GM18907 (cell line): Measurements from ENCODE around the gene CDC42BPA.

Source experiments
- ATAC-seq: cut with Tn5 transposase; IDR thresholded peaks from one replicate; pipeline ENCODE4 v1.9.1; 2021; ENCODE audit warnings: mild to moderate bottlenecking, moderate library complexity; ENCODE audit not compliant: unreplicated experiment

Gene CDC42BPA

DNA sequence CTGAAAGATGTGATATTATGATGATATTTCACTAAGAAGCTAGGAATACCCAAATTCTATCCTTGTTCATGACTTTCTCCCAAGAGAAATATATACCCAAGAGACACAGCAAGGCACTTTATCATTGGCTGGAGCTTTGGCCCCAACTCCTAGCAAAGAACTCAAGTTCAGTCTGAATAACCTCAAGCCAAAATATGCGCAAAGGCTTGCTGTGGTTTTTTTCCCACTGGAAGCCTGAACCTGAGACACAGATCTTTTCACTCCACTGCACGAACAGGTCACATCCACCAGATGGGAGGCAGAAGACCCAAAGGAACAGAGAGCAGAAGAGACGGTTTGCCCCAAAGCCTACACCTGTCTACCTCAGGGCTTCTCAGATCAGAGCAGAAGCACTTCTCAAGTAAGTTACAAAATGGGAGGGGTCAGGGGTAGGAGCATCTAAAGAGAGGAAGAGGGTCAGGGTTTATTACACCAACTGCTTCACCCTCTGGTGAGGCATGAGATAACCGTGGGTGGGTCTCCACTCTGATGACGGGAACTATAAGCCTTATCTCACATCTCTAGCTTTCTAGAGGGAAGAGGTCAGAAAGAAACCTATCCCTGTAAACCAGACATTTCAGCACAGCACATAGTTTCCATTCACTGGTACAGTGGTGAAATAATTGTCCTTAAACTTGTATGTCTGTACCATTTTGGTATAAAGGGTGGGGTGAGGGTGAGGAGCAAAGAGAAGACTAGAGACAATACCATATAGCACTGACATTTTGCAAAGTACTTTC is 17.1 kb upstream of the CDC42BPA start:
- no peak for ATAC-seq

DNA sequence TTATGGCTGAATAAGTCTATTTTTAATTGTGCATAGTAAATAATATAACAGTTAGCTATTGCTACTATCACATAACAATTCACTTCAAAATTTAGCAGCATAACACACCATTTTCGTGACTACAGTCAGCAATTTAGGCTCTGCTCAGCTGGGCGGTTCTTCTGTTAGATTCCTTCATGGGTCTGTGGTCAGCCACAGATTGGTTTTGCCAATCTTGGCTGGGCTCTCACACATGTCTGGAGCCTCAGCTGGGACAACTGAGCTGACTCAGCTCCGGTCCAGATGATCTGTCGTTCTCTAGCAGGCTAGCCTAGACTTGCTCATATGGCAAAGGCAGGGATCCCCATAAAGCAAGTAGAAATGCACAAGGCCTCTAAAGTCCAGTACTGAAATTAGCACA is 15.1 kb upstream of the CDC42BPA start:
- no peak for ATAC-seq

DNA sequence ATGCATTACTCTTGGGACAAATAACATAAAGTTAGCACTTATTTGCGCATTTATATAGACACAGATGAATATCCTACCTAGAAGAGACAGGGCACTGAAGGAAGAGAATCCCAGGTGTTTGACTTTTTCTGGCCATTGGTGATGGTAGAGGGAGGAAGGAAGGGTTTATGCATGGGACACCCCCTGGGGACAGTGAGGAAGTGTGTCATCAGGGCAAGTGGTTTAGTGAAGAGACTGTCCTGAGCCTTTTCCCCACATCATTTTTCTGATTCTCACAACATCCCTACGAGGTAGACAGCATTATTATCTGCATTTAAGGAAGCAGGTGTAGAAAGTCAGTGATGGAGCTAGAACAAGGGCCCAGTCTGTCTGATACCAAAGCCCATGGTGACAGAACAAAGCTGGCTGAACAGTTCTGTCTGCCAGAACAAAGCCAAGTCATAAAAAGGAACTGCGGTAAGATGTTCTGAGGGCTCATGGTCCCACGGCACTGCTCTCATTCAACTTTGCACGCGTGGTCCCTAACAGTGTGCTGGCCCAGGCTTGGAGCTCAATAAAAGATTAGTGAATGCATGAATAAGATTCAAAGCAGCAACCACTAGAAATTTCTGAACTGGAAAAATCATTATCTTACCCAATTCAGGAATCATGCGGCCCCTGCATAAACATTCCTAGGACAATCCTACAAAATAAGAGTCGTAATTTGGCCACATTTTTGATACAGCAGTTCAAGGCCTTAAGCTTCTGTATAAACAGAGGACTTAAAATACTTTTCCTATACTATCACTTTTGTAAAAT is 12.2 kb upstream of the CDC42BPA start:
- no peak for ATAC-seq

DNA sequence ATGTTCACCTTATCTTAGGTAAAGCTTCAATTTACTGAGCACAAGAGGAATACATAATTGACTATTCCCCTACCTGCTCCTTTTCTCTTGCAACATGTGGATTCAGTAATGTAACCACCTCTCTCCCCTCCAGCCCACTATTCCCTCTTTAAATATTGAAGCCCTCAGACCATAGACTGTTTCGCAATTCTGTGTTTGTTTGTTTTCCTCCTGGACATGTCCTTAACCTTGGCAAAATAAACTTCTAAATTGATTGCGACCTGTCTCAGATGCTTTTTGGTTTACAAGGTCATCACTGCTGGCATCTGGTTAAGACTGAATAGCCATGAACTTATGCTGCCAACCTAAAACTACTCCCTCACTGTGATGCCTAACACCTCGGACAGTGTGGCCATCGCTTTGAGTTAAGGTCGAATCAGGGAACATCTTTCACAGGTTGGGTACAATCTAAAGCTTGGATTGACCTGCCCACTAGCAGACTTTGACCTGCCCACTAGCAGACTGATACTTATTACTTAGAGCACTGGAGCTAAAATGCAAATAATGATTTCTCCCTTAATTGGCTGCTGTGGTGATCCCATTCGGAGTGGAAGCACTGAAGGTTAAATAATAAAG is 10.2 kb upstream of the CDC42BPA start:
- ATAC-seq: no peak

DNA sequence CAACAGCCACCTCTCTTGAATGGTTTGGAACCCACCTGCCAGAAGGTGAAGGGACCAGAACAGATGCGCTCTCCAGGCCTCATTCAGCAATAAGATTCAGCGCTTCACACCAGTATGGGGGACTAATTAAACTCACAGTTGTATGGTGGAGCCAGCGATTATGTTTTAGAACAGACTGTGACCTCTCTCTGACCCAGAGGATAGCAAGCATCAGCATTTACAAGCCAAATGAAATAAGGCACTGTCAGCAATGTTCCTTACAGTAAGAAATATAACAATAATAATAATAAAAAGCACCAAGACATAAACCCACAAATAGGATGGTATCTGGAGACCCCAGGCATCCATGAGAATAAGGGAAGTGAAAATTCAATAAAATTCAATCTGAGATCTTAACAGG is 6.9 kb upstream of the CDC42BPA start:
- ATAC-seq: no peak

DNA sequence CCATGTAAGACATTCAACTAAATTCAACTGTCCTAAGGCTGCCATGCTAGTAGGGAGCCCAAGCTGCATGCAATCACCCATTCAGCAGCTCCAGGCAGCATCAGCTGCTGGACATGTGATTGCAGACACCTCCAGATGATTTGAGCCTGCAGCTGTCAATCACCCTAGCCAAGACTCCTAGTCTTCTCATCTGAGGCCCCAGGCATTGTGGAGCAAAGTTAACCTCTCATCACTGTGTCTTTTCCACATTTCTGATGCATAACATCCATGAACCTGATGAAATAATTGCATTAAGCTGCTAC is 5.6 kb upstream of the CDC42BPA start:
- no peak for ATAC-seq

DNA sequence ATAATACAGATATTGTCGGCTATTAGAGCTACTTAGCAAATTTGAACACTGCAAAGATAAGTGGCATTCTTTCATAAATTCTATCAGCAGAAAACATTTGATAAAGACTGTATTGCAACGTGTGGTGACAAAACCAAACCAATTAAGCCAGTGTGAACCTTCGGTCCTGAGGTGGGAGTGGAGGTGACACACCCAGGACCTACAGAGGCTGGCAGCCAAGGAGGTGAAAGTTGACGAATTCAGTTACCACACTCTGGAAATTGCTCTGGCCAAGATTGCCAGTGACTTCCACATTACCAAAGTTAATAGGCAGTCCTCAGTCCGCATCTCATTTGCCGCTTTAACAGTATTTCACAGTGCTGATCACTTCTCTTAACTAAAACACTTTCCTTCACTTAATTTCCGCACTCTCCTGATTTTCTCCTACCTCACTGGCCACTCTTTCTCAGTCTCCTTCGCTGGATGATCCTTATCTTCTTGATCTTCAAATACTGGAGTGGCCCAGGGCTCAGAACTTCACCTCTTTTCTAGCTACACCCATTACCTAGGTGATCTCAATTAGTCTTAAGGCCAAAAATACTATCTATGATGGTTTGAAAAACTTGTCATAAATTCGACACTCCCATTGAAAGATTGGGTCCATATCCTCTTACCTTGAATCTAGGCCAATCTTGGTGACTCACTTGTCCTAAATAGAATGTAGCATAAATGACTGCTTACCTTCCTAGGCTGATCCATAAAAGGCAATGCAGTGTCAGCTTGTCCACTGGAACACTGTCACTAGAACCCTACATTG is 5.1 kb upstream of the CDC42BPA start:
- no peak for ATAC-seq

DNA sequence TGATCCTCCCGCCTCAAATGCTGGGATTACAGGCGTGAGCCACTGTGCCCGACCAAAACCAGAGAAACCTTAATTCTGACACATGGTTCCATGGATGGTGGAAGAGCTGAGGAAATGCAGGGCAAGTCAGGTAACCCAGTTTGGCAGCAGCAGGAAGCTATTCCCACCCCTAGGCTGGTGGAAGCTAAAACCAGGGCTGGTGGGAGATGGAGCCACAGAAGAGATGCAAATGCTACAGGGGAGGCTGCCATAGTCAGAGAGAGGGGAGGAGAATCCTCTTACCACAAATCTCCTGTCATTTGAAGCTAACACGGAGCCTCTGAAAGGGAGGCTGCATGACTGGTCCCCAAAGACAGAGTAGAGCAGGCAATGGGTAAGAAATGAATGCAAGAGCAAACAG is 4.1 kb upstream of the CDC42BPA start:
- ATAC-seq: no peak

DNA sequence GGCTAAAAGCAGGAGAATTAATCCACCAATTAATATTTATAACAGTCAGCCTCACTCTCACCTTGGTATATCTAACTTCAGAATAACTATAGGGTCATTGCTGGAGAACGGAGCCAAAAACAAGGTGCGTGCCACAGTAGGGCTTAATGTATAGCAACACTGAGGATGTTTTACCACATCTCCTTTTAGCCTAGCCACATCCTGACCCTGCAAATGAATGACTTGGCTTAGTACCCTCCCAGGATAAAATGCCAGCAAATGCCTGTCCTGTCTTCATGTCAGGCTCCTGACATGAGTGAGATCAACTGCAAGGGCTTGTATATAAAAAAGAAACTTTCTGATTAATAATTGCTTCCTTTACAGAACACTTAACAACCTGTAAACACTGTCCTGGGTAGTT is 2.7 kb upstream of the CDC42BPA start:
- ATAC-seq: peak; percentile 46

DNA sequence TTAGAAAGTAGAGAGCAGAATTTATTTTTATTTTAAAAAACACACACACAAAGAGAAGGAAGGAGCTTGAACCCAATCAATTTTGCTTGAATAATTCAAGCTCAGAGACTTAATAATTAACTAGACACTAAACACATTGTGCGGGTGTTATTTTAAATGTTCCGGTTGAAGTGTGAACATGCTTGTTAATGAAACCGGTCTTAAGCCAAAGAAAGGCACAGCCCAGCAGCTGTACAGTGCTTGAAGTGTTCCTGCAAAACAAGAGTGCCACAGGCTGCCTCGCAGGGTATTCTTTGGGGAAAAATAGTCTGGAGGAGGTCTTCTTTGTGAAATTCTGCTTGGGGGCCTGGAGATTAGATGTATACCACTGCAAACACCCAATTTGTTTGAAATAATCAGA is 2.2 kb upstream of the CDC42BPA start:
- no peak for ATAC-seq

DNA sequence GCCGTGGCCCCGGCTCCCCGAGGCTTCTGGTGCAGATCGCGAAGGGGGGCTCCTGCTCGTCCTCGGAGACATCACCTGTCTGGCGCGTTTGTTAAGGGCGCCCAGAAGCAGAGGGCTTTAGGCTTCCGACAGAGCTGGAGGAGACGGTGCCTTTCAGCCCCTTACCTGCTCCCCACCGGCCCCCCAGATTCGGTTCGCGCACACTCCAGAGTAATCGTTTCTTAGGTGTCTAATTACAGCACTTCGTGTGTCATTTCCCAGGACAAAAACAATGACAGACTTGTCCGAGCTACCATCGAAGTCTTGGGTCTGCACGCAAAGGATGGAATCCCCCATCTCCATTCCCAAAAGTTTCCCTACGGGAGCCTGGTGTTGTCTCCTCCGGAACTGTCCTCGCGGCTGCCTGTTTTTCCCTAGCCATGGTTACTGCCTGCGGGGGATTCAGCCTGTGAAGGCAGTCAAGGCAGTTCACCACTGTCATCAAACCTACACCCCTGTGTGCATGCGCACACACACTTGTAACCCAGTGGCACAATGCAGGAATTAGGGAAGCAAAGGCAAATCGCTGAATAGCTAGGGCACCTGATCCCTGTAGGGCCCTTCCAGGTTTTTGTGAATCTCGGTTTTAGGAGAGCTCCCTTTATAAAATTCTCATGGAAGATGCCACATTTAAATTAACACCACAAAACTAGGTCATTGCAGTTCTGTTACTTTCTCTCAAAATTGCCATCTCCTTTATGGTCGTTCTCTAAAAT is 738 bp upstream of the CDC42BPA start:
- ATAC-seq: no peak

DNA sequence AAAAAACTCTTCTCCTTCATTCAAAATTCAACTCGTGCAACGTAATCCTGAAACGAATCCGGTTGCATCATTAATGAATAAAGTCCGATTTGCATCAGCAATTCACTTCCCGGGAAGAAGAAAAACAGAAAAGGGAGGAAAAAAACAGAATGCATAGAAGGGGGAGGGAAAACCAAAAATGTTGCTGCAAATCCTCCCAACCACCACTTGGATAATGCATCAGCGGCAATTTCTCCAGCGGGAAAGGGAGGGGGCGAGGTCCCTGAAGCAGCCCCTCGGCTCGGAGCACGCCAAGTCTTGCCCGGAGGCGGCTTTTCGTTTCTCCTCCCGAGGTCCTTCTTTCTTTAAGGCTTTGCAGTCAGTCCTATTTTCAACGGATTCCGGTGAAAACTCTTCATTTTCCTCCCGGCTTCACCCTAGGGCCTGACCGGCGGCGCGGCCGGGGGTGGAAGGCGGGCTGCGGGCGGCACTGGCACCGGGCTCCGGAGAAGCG is 723 bp downstream of the CDC42BPA start:
- ATAC-seq: no peak

DNA sequence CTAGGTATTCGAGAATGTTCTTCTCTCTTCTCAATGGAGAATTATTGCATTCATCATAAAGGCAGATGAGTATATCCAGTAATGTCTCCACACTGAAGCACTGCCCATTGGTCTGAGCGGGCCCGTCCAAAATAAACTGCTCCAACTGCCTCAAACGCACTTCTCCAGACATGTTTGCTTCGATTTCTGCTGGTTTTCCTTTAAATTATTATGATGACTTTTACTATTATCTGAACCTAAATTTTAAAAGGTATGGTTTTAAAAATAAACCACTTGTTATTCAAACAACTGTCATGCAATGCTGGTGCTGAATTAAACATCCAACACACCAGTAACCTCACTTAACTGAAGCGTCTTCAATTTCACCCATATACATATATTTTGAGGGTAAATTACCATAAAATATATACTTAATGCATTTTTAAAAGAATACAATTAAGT is 1.3 kb downstream of the CDC42BPA start:
- ATAC-seq: no peak

DNA sequence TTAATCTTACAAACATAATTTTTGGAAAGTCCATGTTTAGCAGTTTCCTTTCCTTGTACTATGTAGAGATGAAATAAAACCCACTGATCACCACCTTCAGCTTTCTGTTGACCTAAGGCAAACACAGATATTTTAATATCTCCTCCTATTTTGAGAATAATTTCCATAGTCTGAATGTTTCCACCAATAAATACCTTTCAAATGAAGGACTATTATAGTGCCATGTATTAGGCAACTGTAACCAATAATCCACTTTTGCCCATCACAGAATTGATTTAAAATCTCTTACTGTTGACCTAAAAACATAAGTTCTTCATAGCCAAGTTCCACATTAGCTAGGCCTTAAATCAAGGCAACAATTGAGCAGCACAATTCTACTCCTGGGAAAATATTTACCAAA is 1.8 kb downstream of the CDC42BPA start:
- ATAC-seq: no peak

DNA sequence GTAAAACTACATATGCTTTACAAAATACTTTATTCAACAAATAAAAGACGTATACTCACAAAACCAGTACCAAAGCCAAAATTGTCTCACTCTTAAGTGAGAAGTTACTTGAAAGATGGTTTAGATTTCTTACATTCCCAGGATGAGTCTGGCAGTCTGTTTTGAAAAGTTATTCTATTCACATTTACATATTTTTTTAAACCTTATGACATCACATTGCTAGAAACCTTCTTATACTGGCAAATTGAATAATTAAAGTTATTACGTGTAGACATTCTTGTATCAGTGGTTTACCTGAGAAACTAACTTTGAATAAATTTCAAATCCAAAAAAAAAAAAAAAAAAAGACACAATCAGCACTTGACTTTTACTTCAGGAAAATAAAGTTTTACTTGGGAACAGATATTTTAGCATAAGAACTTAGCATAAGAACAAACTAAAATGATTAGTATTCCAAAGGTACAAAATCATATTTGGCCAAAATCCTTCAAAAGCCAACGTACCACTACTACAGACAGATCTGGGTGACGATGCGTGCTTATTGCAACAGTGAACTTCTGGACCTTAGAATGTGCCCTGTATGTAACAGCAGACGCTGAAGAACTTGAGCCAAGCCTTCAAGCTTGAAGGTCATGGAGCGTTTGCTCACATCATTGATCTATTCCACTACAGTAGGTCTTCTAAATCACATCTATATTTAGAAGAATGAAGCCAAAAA is 2.5 kb downstream of the CDC42BPA start:
- ATAC-seq: no peak

DNA sequence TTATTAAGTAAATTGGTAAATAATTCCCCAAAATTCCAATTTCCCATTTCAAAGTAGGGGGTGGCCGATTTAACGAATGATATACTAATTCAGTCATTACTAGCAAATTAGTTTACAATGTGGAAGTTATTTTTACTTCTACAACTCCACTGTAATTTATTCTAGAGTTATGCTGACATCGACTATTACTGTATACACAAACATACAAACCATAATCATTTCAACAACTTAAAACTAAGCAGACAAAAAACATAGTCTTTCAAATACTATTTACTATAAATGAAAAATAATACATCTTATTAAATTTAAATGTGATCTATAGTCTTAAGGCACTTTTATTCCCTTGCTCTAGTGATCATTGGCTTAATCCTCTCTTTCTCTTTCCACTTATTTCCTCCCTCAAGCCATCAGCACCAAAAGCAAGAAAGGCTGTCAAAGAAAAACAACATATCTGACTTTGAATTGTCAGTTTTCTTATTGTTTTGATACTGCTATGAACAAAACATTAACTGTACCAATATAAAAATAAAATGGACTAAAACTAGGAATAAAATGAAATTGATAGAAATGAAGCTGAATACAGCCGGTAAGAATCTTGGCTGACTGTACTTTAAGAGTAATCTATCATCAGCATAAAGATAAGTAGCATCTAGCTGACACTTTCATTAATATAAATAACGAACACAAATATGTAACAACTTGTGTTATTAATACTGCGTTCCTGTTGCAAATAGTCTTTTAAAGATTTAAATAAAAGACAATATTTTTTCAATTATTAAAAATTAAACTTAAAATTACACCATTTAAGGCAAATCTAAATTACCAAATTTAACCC is 4.1 kb downstream of the CDC42BPA start:
- no peak for ATAC-seq

DNA sequence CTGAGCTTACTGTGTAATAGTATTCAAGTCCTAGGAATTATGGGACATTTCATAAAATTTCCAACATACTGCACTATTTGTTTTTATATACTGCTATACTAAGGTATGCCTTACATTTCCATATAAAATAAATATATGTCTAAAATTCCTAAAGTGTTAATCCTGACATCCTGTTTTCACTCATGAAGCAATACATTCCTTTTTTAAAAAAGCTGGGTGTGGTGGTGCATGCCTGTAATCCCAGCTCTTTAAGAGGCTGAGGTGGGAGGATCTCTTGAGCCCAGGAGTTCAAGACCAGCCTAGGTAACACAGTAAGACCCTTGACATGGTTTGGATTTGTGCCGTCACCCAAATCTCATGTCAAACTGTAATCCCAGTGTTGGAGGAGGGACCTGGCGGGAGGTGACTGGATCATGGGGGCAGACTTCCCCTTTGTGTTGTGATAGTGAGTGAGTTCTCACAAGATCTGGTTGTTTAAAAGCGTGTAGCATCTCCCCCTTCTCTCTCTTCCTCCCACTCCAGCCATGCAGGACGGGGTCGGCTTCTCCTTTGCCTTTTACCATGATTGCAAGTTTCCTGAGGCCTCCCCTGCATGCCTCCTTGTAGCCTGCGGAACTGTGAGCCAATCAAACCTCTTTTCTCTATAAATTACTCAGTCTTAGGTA is 5.8 kb downstream of the CDC42BPA start:
- no peak for ATAC-seq

DNA sequence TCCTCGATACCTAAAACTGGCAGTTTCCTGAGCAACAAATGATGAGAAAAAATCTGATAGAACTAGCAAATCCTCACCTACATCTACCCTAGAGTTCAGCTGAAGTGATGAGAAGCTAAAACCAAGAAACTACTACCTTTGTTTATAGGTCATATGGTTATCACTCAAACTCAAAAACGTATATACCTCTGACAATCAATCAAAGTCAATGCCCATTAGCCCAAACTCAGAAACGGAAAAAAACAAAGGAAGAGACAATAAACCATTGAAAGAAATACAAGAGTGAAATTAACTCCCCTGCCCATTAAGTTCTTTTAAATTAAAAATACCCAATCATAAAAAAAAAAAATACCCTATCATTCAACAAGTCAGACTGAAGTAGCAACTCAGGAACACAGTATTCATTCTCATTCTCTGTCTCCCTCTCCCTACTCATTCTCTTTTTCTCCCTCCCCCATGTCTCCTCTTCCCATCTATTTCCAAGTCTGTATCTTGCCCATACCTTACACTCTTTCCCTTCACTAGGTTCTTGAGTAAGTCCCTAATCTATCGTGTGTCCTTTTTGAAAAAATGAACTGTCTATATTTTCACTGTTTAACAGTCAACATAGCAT is 6.8 kb downstream of the CDC42BPA start:
- ATAC-seq: no peak
